Heart left ventricle (tissue), 16 donors: ENCODE results near the gene ANXA9. TPM values are rescaled to one million over a fixed set of nuclear protein-coding genes. Genes with fewer than 3 reads are reported as not detected.

Source experiments
- ATAC-seq, 4 donors: fragments of 200-7000 bp; cut with Tn5 transposase; one replicate each; pipeline ENCODE4 v1.9.1; 2020 to 2022; ENCODE audit warnings: moderate library complexity in 4 of 4, mild to moderate bottlenecking in 3 of 4, moderate number of reproducible peaks in 1 of 4
- DNase-seq, 5 donors: peaks; one replicate each; pipeline ENCODE4 v3.0.0-alpha.2; 2020
- H3K27ac ChIP-seq, 12 donors: fragments of 200-600 bp; sonication (generic) in 4 of 12; one replicate each; pipeline versions ENCODE4 v1.5.0 to v1.8.0; 2016 to 2022; ENCODE audit warnings: mild to moderate bottlenecking in 2 of 12
- H3K27me3 ChIP-seq, 9 donors: fragments of 200-600 bp; sonication (generic) in 2 of 9; one replicate each; pipeline versions ENCODE4 v1.5.1 to v1.8.0; 2016 to 2022; ENCODE audit warnings: mild to moderate bottlenecking in 3 of 9
- H3K36me3 ChIP-seq, 9 donors: fragments of 200-600 bp; sonication (generic) in 2 of 9; one replicate each; pipeline versions ENCODE4 v1.5.0 to v1.8.0; 2018 to 2022; ENCODE audit warnings: mild to moderate bottlenecking in 2 of 9
- H3K4me1 ChIP-seq, 12 donors: fragments of 200-600 bp; sonication (generic) in 4 of 12; one replicate each; pipeline versions ENCODE4 v1.5.0 to v1.8.0; 2016 to 2022; ENCODE audit warnings: mild to moderate bottlenecking in 3 of 12
- H3K4me3 ChIP-seq, 12 donors: fragments of 200-600 bp; sonication (generic) in 4 of 12; one replicate each; pipeline versions ENCODE4 v1.5.0 to v1.8.0; 2017 to 2022; ENCODE audit warnings: mild to moderate bottlenecking in 9 of 12, moderate library complexity in 4 of 12
- H3K9me3 ChIP-seq, 12 donors: fragments of 200-600 bp; sonication (generic) in 4 of 12; one replicate each; pipeline versions ENCODE4 v1.5.0 to v1.8.0; 2016 to 2022; ENCODE audit warnings: mild to moderate bottlenecking in 1 of 12
- CTCF ChIP-seq, 12 donors: fragments of 200-600 bp; sonication (generic) in 4 of 12; IDR thresholded peaks; one replicate each; pipeline versions ENCODE4 v1.5.0 to v1.8.0; 2018 to 2022; ENCODE audit warnings: antibody characterized with exemption in 12 of 12, mild to moderate bottlenecking in 5 of 12
- POLR2A ChIP-seq, 2 donors: fragments of 450-650 bp; IDR thresholded peaks; one replicate each; pipeline ENCODE4 v1.6.1; 2017; ENCODE audit warnings: antibody characterized with exemption in 2 of 2, mild to moderate bottlenecking in 2 of 2, moderate library complexity in 2 of 2
- WGBS, 4 donors: extraction: QIAGEN DNeasy Blood & Tissue Kit in 2 of 4; methylation state at CpG; one replicate each; pipeline versions ENCODE4 v1.1.5 to v1.1.7; 2013 to 2018; 5-methylcytosine and 5-hydroxymethylcytosine counted together
- intact Hi-C, 10 donors: fragments of 100-400 bp; cut with DNase I; formaldehyde crosslinking; loops; one replicate each; pipeline versions ENCODE4 v1.11.1 to v1.14.2; 2022
- polyA plus RNA-seq, 2 donors: library from polyadenylated mRNA; stranded (reverse); fragments of 200-250 nt; gene quantifications; one replicate each; pipeline ENCODE4 v1.2.3, GENCODE V29; 2013
- total RNA-seq, 9 donors: library from RNA; depleted of rRNA in 2 of 9; stranded (reverse); fragments of >200 nt in 2 of 9; fragmentation: NEBNext Ultra II Directional in 3 of 9; extraction: Animal tissue kit (Norgen Biotek cat#: 25700) in 3 of 9; gene quantifications; one replicate each; pipeline versions ENCODE4 v1.1.0 to v1.2.4, GENCODE V29; 2016 to 2023
- donor health status: ischemic (EF 13 %, LVEDD 7.1; RV severe dilation, severe dysfunction).
- donor health status: healthy with polysubstance abuse.
- donor health status: DM: no; HTN: yes; CAD: no.
- donor health status: DM: no; HTN: no; CAD: no.
- donor health status: ischemic (EF 25% LVEDD 6.9; RV normal size, moderate dysfunction).
- donor health status: ischemic (EF 25% LVEDD 5.7; RV mildly dilated, moderate dysfunction).
- donor health status: healthy.
- donor health status: DM: yes; HTN: yes; CAD: no.
- donor health status: ischemic (EF 35%, LVEDD 5.7; RV mildly dilated, moderate dysfunction).
- donor health status: nonischemic (EF 11% LVEDD 7.7; RV severe dilation, severe dysfunction).
- donor health status: DM: yes; HTN: yes; CAD: no.
- donor health status: PGD.
- donor health status: ischemic (EF 29% LVEDD 5.4; RV normal size, mild dysfunction).
- donor health status: nonischemic (EF 23%, LVEDD 6.1; RV moderate dilation, normal function).

ANXA9 gene
- total and polyA plus RNA-seq, 11 donors: 0.12 to 2.0 (median 0.21) TPM; not detected in 6

GRCh38 chr1:150976879-150977694, 5.0 kb upstream of the ANXA9 start:
- Histone ChIP-seq H3K27ac (peak overlapping the region in 11 of 12 donors; percentile 45 to 86 (median 70)), H3K4me3 (peak overlapping the region in 3 of 12 donors; percentile 4 to 19 (median 12)), H3K36me3 (no peaks in the 10 kb centered on the region), H3K9me3 (no peaks in the 10 kb centered on the region), H3K4me1 (peaks cover 0 to 67% (median 26%) of the 10 kb centered on the region in 12 donors), H3K27me3 (no peaks in the 10 kb centered on the region)
- intact Hi-C loops: loop anchor here in 1 of 10 donors (1.0 kb wide), 1 partner anchor 29 kb away; the partner anchor contains the start of gene MINDY1
- DNase-seq: peak; percentile 81 to 92 (median 88)
- WGBS, 4 donors: 55 to 64% (median 60%) methylated on average over 11 of the region's 11 CpGs
- ATAC-seq: peak; percentile 44 to 71 (median 68)
- TF ChIP-seq POLR2A (IDR thresholded peaks at IDR 0.05) (peak in 1 of 2 donors; percentile 38), CTCF (IDR thresholded peaks at IDR 0.05) (no peak)

- H3K9me3 ChIP-seq: no peaks in the 10 kb centered on the region
- ATAC-seq (peak; percentile 17 to 60 (median 40)), DNase-seq (peak; percentile 84 to 89 (median 87))
- no peaks in the 10 kb centered on the region for H3K36me3 ChIP-seq
- no peaks in the 10 kb centered on the region for H3K27me3 ChIP-seq
- TF ChIP-seq CTCF (IDR thresholded peaks at IDR 0.05) (peak; percentile 99 to 100 (median 100)), POLR2A (IDR thresholded peaks at IDR 0.05) (no peak)
- peaks cover 0 to 49% (median 9%) of the 10 kb centered on the region in 12 donors for H3K4me1 ChIP-seq
- peak overlapping the region in 6 of 12 donors; percentile 22 to 86 (median 42) for H3K27ac ChIP-seq
- 26 to 30% (median 29%) methylated on average over 23 of the region's 23 CpGs for WGBS, 4 donors
- peak overlapping the region in 7 of 12 donors; percentile 4 to 48 (median 19) for H3K4me3 ChIP-seq
- intact Hi-C loops: loop anchor here in 2 of 10 donors (1.0 to 2.0 kb wide), 2 partner anchors 17 kb away; no protein-coding TSS in a partner anchor
Measured at GRCh38 chr1:150979092-150980056, 2.7 kb upstream of the ANXA9 start.

GRCh38 chr1:150981177-150981804, 801 bp upstream of the ANXA9 start:
- Histone ChIP-seq H3K36me3 (no peaks in the 10 kb centered on the region), H3K4me3 (no peak overlapping the region), H3K4me1 (peaks cover 0 to 36% (median 7%) of the 10 kb centered on the region in 12 donors), H3K27ac (no peak overlapping the region), H3K27me3 (no peaks in the 10 kb centered on the region), H3K9me3 (no peaks in the 10 kb centered on the region)
- TF ChIP-seq POLR2A (IDR thresholded peaks at IDR 0.05) (no peak), CTCF (IDR thresholded peaks at IDR 0.05) (no peak)
- WGBS, 4 donors: 85 to 91% (median 89%) methylated on average over 6 of the region's 6 CpGs
- DNase-seq (no peak), ATAC-seq (no peak)
- intact Hi-C loops: loop anchor here in 1 of 10 donors (2.0 kb wide), 1 partner anchor 16 kb away; no protein-coding TSS in a partner anchor
